Amniotic stem cell (primary cell): ENCODE measurements around the gene KIF5C.

Experiments
- DNase-seq: peaks from one replicate; lab custom pipeline; 2025; lab: John Stamatoyannopoulos, UW

KIF5C gene

DNA sequence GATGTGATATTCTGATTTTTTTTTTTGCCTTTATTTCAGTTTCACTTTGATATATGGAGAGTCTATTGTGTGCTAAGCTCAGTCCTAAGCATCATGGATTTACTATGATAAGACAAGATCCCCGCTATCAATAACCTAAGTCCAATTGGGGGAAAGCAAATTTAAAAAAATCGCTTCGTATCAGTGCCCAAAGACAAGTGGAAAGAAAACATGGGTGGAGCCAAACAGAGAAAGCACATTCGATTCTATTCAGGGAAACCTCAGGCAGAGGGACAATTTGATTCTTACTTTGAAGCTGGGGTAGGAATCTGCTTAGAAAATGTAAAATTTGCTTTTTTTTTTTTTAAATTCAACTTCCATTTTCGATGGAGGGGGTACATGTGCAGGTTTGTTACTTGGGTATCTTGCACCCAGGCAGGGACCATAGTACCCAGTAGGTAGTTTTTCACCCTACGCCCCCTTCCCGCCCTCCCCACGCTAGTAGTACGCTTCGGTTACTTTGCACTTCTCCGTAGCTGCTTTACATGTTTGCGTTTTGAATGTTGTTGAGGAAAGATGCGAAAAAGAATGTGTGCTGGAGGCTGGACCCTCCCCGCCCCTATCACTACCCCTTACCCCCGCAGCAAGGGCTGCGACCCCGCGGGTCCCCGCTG is 12.4 kb downstream of the KIF5C start:
- DNase-seq = no peak

DNA sequence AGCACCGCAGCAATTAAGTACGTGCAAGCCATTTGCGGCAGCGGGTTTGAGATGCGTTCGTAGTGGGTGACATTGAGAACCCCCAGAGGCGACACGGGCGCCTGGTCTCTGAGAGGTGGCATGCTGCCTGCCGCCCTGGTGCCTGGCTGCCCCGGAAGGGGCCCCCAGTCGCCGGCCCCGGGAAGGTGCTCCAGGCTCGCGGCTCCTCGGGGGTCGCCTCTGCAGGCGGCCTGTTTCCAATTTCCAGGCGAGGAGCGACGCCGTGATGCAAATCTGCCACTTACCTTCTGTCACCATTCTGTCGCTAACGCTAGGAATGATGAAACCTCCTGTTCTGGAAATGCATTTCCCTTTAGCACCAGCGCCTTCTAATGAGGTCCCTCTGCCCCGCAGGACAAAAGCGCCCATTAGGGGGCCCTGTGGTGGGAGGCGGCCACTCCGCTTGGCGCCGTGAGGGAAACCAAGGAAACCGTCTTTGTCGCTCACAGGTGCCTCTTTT is 13.0 kb downstream of the KIF5C start:
- DNase-seq = no peak

DNA sequence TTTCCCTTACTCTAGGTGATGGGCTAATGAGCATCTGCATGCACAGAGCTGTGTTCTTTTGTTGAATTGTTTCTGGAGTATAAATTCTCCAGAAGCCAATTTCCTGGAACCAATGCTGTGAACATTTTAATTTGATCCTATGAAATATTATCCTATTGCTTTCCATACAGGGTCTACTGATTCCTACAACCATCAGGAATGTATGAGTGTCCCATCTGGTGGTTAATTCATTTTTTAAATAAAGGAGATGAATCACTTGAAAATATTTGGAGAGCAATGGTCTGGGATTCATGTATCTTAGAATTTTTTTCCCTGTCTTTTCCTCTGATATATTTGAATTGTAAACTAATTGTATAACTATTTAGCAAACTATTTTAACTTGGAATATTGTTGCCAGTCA is 14.0 kb downstream of the KIF5C start:
- no peak for DNase-seq

- DNase-seq = no peak
Measured at GRCh38 chr2:148893906-148894305, 18.9 kb downstream of the KIF5C start.

DNA sequence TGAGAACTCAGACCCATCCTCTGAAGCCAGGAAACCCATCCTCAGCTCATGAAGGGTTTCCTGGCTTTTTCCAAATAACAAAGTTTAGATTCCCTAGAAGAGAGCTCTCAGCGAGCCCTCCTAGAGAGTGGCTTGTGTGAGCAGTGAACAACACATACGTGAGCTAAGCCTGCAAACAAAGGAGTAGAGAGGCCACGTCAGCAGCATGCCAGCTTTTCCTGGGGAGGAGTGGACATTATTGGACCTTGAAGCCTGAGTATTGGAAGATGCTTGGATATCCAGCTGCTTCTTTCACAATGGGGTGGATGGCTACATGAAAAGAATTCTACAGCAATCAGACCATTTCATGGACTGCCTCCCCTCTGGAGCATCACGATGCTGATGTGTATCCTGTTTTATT is 21.1 kb downstream of the KIF5C start:
- DNase-seq = no peak

DNA sequence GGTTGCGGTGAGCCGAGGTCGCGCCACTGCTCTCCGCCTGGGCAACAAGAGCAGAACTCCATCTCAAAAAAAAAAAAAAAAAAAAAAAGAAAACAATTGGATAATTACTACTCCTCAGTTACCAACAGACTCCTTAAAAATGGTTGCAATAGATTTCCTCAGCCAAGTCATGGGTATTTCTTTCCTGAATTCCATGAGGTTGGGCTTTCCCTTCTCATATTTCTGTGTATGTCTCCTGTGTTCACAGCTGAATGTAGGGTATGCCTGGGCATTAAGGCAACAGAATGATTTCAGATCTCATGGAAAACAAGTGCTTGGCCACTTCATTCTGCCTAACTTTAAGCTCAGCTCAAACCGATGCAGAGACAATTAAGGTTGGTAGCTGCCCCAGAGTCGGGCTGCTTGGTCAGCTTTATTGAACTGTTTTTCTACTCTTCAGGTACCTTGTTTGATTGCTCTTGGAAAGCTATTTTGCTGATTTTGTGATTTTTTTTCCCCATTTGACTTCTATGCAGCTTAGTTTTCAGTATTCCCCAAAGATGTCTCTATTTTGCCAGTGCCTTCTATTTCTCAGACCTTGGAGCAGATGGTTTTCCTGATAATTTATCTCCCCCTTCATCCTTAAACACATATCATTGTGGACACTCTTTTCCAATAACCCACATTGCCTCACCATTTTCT is 24.8 kb downstream of the KIF5C start:
- no peak for DNase-seq

DNA sequence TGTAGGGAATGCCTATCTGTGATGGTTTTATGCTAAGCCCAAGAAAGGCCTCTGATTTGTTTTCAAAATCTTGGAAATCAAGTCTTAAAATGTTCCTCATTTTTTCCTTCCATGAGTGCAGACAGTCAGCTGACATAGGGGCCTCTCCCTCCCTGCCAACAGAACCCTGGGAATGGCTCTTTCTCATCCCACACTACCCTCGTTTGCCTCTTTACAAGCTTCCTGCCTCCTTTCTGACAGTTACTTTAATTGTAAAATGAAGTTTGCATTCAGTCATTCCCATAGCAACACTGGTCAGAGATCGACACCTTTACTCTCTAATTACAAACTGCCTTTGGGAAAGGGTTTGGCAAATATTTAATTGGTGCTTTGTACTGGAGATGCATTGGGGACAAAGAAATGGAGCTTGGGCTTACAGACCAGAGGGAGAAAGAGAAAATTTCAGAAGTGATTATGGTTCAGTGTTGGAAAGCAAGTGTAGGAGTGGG is 25.4 kb downstream of the KIF5C start:
- DNase-seq = no peak

DNA sequence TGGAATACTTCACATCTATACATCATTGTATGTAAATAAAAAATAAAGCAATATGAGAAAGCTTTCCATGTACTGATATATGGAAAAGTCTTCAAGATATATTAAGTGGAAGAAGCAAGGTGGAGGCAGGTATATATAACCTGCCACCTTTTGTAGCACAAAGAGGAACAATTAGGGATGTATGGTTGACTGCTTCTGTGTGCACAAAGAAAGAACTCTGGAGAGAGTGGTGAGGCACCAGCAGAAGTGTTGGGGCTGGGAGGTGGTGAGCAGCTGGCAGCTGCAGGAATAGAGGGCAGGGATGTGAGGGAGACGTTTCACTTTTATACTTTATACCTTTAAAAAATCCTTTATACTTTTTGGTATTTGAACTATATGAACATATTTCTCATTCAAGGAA is 26.1 kb downstream of the KIF5C start:
- DNase-seq = no peak

DNA sequence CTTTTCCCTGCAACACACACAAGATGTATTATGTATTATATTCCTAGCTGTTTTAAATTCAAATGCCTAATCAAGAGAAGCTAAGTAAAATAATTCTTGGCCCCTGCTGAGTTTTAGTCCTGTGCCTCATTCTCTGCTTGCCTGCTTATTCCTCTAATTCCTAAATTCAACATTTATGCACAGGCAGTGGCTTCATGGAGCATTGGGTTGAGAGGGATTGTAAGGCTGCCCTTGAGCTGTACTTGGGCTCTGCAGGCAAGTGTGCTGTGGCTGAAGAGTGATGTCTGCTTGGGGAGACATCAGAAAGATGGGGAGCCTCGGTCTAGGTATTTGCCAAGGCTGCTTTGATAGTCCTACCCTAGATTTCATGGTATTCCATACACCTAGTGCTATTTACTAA is 27.8 kb downstream of the KIF5C start:
- DNase-seq = no peak

DNA sequence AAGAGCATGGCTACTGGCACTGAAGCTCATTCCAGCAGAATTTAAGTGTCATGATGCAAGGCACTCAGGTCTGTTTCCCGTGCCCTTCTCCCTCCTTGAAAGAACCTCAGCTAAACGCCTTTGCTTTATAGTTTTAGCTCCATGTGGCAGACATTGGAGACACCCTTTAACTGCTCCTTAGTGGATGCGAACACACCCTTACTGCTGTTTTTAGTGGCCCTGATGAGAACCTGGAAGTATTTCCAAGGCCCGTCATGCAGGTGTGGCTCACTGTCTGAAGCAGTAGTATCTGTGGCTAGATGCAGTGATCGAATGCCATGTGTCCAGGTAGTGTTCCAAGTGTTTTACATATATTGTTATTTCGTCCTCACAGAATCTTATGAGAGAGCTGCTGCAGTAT is 28.3 kb downstream of the KIF5C start:
- DNase-seq = no peak

GRCh38 chr2:148903979-148904378 is 29.0 kb downstream of the KIF5C start:
- no peak for DNase-seq

GRCh38 chr2:148906124-148906523 is 31.1 kb downstream of the KIF5C start:
- DNase-seq = no peak

DNA sequence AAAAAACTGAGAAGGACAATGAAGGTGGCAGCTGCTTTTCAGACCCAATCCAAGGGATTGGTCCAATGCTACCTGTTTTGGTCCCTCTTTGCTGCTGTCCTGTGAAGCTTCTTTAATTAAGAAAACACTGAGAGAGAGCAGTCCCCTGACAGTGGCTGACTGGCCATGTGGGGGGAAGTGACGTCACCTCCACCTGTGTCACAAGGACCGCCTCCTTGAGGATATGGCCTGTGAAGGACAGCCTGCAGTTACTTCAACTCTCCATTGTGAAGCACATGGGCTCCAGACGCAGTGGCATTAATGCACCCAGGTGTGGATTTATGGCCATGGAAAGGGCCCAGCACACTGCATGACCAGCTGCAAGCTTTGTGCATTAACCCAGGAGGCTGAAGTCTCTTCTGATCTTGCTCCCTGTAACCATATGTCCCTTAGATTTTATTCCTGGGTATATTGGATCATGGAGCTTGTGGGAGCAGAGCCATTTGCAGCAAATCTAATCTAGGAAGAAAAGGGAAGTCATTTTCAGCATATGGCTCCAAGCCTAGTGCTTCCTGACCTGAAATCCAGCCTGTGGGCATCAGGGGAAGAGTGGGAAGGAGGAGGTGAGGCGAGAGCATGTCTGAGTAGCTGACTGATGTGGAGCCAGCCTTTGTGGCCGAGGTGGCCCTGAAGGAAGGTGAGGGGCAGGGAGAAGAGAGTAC is 32.2 kb downstream of the KIF5C start:
- no peak for DNase-seq

DNA sequence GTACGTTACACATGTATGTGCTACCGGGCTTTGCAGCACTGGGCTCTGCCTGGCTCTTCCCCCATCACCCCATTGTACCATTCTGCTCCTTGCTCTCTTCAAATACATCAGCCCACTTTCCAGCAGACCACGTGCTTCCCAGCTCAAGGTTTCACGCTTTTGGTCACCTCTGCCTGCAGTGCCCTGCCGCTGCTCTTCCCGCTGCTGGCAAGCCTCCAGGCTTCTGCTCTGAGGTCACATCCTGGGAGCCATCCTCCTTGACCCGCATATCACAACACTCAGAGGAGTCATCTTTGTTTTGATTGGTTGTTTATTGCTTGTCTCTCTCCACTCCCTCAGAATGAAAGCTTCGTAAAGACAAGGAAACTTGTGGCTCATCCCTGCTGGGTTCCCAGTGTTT is 34.1 kb downstream of the KIF5C start:
- no peak for DNase-seq

DNA sequence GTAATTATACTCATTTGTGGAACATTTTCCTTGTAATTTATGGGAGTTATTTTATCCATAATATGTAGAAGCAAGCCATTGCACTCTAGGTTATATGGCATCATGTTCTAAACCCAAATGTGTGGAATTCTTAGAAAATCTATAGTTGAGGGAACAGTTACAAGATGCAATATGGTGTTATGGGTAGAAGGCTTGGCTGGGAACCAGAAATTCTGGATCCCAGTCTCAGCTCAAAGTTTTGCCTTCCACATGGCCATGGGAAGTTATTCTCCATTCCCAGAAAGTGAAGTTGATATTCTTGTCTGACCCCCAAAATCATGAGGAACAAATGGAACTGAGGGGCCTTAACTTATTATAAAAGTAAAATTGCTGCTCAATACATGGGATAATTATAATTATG is 38.0 kb downstream of the KIF5C start:
- DNase-seq = no peak

GRCh38 chr2:148913492-148913891 is 38.5 kb downstream of the KIF5C start:
- no peak for DNase-seq

DNA sequence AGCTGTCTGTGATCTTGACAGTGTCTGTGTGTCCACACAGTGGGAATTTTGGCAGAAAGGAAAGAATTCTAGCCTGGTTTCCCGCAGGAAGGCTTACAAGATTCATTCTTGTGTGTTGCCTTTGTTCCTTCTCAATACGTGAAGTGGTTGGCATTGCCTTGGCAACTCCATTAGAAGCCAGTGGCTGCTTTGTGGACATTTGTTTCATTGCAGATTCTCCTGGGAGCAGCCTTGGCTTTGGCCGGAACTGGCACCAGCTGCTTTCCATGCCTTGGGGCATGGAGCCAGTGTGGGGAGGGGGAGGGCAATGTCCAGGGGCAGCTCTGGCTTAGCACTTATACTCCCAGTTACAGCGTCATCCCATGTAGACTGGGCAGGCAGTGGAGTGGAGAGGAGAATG is 39.4 kb downstream of the KIF5C start:
- no peak for DNase-seq

GRCh38 chr2:148917431-148917830 is 42.4 kb downstream of the KIF5C start:
- DNase-seq = no peak

- DNase-seq = no peak
Measured at GRCh38 chr2:148918554-148918953, 43.5 kb downstream of the KIF5C start.

GRCh38 chr2:148920559-148920958 is 45.5 kb downstream of the KIF5C start:
- DNase-seq = no peak

GRCh38 chr2:148922062-148922461 is 47.0 kb downstream of the KIF5C start:
- no peak for DNase-seq

- no peak for DNase-seq
Measured at GRCh38 chr2:148922776-148923475, 47.9 kb downstream of the KIF5C start.
